Loucy (cell line): ENCODE data around the gene PTPRN2.

Experiments used
- CTCF ChIP-seq: fragments of 200-600 bp; sonication (generic); conservative IDR thresholded peaks from 2 replicates; pipeline ENCODE4 v1.5.1; 2014; ENCODE audit warnings: mild to moderate bottlenecking, antibody characterized with exemption, low read length
- EZH2phosphoT487 ChIP-seq: fragments of 200-600 bp; IDR thresholded peaks from 2 replicates; pipeline ENCODE4 v1.6.1; 2018; ENCODE audit warnings: antibody characterized with exemption, mild to moderate bottlenecking, moderate library complexity, borderline replicate concordance

GRCh38 chr7:157874870-157875229 is 712.8 kb downstream of the PTPRN2 start:
- TF ChIP-seq CTCF = no peak
- TF ChIP-seq EZH2phosphoT487 = no peak
